Breast epithelium (tissue), 4 donors: ENCODE measurements around the gene OR9K2. TPM values are rescaled to one million over a fixed set of nuclear protein-coding genes. Genes with fewer than 3 reads are reported as not detected.

ENCODE experiments used
- DNase-seq, 2 donors: peaks; one replicate each; pipeline ENCODE4 v3.0.0-alpha.2; 2019; ENCODE audit warnings: low spot score in 2 of 2
- H3K27ac ChIP-seq, 2 donors: fragments of 200-600 bp; sonication (generic) in 1 of 2; one replicate each; pipeline ENCODE4 v1.5.1; 2016 to 2019; ENCODE audit warnings: mild to moderate bottlenecking in 1 of 2
- H3K27me3 ChIP-seq, 2 donors: fragments of 200-600 bp; sonication (generic) in 1 of 2; one replicate each; pipeline versions ENCODE4 v1.5.1 to v1.6.0; 2017 to 2019; ENCODE audit warnings: control low read depth in 1 of 2, mild to moderate bottlenecking in 1 of 2
- H3K36me3 ChIP-seq: fragments of 200-600 bp; one replicate; pipeline ENCODE4 v1.5.1; 2019
- H3K4me1 ChIP-seq, 2 donors: fragments of 200-600 bp; sonication (generic); one replicate each; pipeline ENCODE4 v1.5.1; 2016 to 2019; ENCODE audit warnings: control low read depth in 1 of 2
- H3K4me3 ChIP-seq, 3 donors: fragments of 200-600 bp; sonication (generic); 1 replicate in 2 of 3; 2 replicates in 1 of 3; pipeline ENCODE4 v1.5.1; 2016 to 2019; ENCODE audit warnings: mild to moderate bottlenecking in 3 of 3, moderate library complexity in 2 of 3
- H3K9me3 ChIP-seq, 2 donors: fragments of 200-600 bp; sonication (generic) in 1 of 2; one replicate each; pipeline ENCODE4 v1.5.1; 2016 to 2019; ENCODE audit warnings: control low read depth in 1 of 2
- CTCF ChIP-seq, 3 donors: fragments of 450-650 bp; IDR thresholded peaks; one replicate each; pipeline ENCODE4 v1.5.1; 2016 to 2017; ENCODE audit warnings: antibody characterized with exemption in 3 of 3, mild to moderate bottlenecking in 3 of 3, moderate library complexity in 3 of 3
- POLR2A ChIP-seq: fragments of 450-650 bp; IDR thresholded peaks from one replicate; pipeline ENCODE4 v1.6.1; 2016; ENCODE audit warnings: antibody characterized with exemption, mild to moderate bottlenecking, moderate library complexity
- POLR2AphosphoS5 ChIP-seq, 3 donors: sonication (generic); formaldehyde crosslinking; IDR thresholded peaks; one replicate each; pipeline ENCODE4 v1.6.1; 2017; ENCODE audit warnings: antibody characterized with exemption in 3 of 3
- intact Hi-C: fragments of 100-400 bp; cut with DNase I; formaldehyde crosslinking; loops from one replicate; pipeline ENCODE4 v1.15.1; 2023; ENCODE audit warnings: low total_unique reads
- total RNA-seq, 3 donors: library from RNA; depleted of rRNA; stranded (reverse); fragments of >200 nt; gene quantifications; one replicate each; pipeline ENCODE4 v1.1.0, GENCODE V29; 2016

The OR9K2 gene
- total RNA-seq, 3 donors from 2014 or later: not detected

GRCh38 chr12:55173456-55173855, 47.2 kb downstream of the OR9K2 start:
- Histone ChIP-seq H3K9me3 (no peaks in the 10 kb centered on the region), H3K4me3 (no peak overlapping the region), H3K4me1 (no peaks in the 10 kb centered on the region), H3K27ac (no peak overlapping the region), H3K27me3 (no peaks in the 10 kb centered on the region), H3K36me3 (no peaks in the 10 kb centered on the region)
- TF ChIP-seq POLR2A (no peak), CTCF (IDR thresholded peaks at IDR 0.05) (no peak), POLR2AphosphoS5 (IDR thresholded peaks at IDR 0.05) (no peak)
- DNase-seq: no peak
- intact Hi-C loops: no loop called here

Other genes starting within 250 kb of the OR9K2 start
- 1 to 10 TPM; 1.3 to 6.2 (median 2.2) TPM for gene TESPA1, start 141.6 kb upstream of the OR9K2 start, total RNA-seq
- not detected for gene NEUROD4, start 106.4 kb upstream of the OR9K2 start, total RNA-seq
- gene OR10A7, start 94.6 kb downstream of the OR9K2 start, total RNA-seq: not detected
- gene OR6C74, start 118.2 kb downstream of the OR9K2 start, total RNA-seq: not detected
- gene OR6C6, start 170.2 kb downstream of the OR9K2 start, total RNA-seq: not detected
- gene OR6C1, start 187.9 kb downstream of the OR9K2 start, total RNA-seq: not detected
- not detected for gene OR6C3, start 204.3 kb downstream of the OR9K2 start, total RNA-seq
- not detected for gene OR6C75, start 236.6 kb downstream of the OR9K2 start, total RNA-seq